ENCODE measurements around the gene POLR2C. TPM values are rescaled to one million over a fixed set of nuclear protein-coding genes. Genes with fewer than 3 reads are reported as not detected.
"Not testable (repeated sequence)": the region's sequence is repeated elsewhere in the genome, so short reads cannot be mapped to it uniquely, and the experiment has no call there.

The POLR2C gene
- total RNA-seq, 1 experiment from 2014 or later = 85.6 TPM

DNA sequence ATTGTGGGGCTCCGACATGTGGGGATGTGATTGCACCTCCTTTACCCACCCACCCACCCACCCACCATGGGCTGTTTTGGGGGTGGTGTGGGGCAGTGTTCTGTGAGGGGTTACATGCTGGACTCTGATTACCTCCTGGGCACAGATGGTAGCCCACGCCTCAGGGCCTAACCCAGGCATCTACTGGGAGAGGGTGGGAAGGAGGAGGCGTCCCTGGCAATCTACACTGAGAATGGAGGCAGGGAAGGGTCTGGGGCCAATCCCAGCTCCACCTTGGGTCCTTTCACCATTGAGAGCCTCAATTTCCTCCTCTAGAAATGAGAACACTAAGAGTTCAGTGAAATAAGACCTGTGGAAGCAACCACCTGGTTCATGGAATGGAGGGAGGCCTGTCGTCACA is 35.6 kb downstream of the POLR2C start:
- no peak overlapping the region for H3K4me3 Mint-ChIP-seq

DNA sequence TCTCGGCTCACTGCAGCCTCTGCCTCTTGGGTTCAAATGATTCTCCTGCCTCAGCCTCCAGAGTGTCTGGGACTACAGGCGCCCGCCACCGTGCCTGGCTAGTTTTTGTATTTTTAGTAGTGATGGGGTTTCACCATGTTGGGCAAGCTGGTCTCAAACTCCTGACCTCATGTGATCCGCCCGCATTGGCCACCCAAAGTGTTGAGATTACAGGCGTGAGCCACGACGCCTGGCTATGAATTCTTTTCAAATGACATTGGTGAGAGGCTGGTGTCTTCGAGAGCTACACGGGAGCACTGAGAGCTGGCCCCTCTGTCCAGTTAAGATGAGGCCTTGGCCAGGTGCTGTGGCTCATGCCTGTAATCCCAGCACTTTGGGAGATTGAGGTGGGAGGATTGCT is 37.5 kb downstream of the POLR2C start:
- H3K14ac ChIP-seq (ENCODE audit: insufficient read depth, low read length); H3K23ac ChIP-seq (ENCODE audit: insufficient read length, low read depth, low read length); H3K27ac ChIP-seq (ENCODE audit: insufficient read length, low read depth, low read length); H3K79me2 ChIP-seq (ENCODE audit: insufficient read depth, low read length); H3K9me3 Mint-ChIP-seq; H2AFZ ChIP-seq (ENCODE audit: low read length); H3K4ac ChIP-seq (ENCODE audit: low read depth, low read length); H3K27me3 Mint-ChIP-seq (ENCODE audit: low read depth); H2BK15ac ChIP-seq (ENCODE audit: low read depth, low read length); H2AK5ac ChIP-seq (ENCODE audit: insufficient read length, low read length); H3K79me1 ChIP-seq (ENCODE audit: insufficient read depth, low read depth, low read length, poor library complexity, severe bottlenecking); H3K23me2 ChIP-seq (ENCODE audit: insufficient read length, low read depth, low read length, poor library complexity, severe bottlenecking); H3K4me1 ChIP-seq (ENCODE audit: insufficient read depth, low read length); H4K91ac ChIP-seq (ENCODE audit: insufficient read length, low read depth, low read length); H3K27ac Mint-ChIP-seq; H2BK120ac ChIP-seq (ENCODE audit: low read depth, low read length, poor library complexity, severe bottlenecking); H3K36me3 Mint-ChIP-seq (ENCODE audit: insufficient read depth in 1 of 3, low read depth in 3 of 3); H2BK20ac ChIP-seq (ENCODE audit: low read depth, low read length, poor library complexity, severe bottlenecking); H4K8ac ChIP-seq (replicated peaks; ENCODE audit: insufficient read length, low read depth, low read length); H3K4me3 Mint-ChIP-seq; H3K9ac ChIP-seq (ENCODE audit: extremely low read depth, insufficient read length, low read length); H3K27me3 ChIP-seq (ENCODE audit: insufficient read depth, low read length); H2BK5ac ChIP-seq (ENCODE audit: insufficient read length, low read length); H3K4me1 Mint-ChIP-seq; H3K9me3 ChIP-seq (ENCODE audit: control insufficient read depth, low read depth, low read length); H2BK12ac ChIP-seq (ENCODE audit: insufficient read length, low read depth, low read length); H4K5ac ChIP-seq (ENCODE audit: insufficient read length, low read depth, low read length); H3K56ac ChIP-seq (ENCODE audit: insufficient read length, low read depth, low read length); DNase-seq; H4K20me1 ChIP-seq (ENCODE audit: control insufficient read depth, insufficient read depth, insufficient read length); H3K4me2 ChIP-seq (ENCODE audit: insufficient read depth, insufficient read length, low read length); H3T11ph ChIP-seq (ENCODE audit: low read length); H3K18ac ChIP-seq (ENCODE audit: insufficient read length, low read depth, low read length): not testable (repeated sequence)
- WGBS (ENCODE audit: extremely low coverage, insufficient read length, low lambda C conversion rate) = no CpG with 5 or more reads among the region's 11 CpGs

More for the DNA sequence above, 35.6 kb downstream of the POLR2C start:
- no peak overlapping the region for H3K27ac Mint-ChIP-seq
- Histone ChIP-seq H3T11ph (ENCODE audit: low read length) (no peak overlapping the region), H3K4me2 (ENCODE audit: insufficient read depth, insufficient read length, low read length) (no peak overlapping the region), H3K18ac (ENCODE audit: insufficient read length, low read depth, low read length) (no peak overlapping the region), H2AK5ac (ENCODE audit: insufficient read length, low read length) (no peak overlapping the region), H2BK12ac (ENCODE audit: insufficient read length, low read depth, low read length) (no peak overlapping the region), H3K14ac (ENCODE audit: insufficient read depth, low read length) (no peak overlapping the region), H3K23ac (ENCODE audit: insufficient read length, low read depth, low read length) (no peak overlapping the region), H3K79me2 (ENCODE audit: insufficient read depth, low read length) (no peaks in the 10 kb centered on the region), H4K5ac (ENCODE audit: insufficient read length, low read depth, low read length) (no peak overlapping the region), H2BK120ac (ENCODE audit: low read depth, low read length, poor library complexity, severe bottlenecking) (no peak overlapping the region), H3K56ac (ENCODE audit: insufficient read length, low read depth, low read length) (no peak overlapping the region), H2BK15ac (ENCODE audit: low read depth, low read length) (no peak overlapping the region), H3K27ac (ENCODE audit: insufficient read length, low read depth, low read length) (no peak overlapping the region), H3K4me1 (ENCODE audit: insufficient read depth, low read length) (no peaks in the 10 kb centered on the region; the same call in 1 of the 2 replicates), H4K8ac (replicated peaks; ENCODE audit: insufficient read length, low read depth, low read length) (no peak overlapping the region), H3K9me3 (ENCODE audit: control insufficient read depth, low read depth, low read length) (no peaks in the 10 kb centered on the region), H3K9ac (ENCODE audit: extremely low read depth, insufficient read length, low read length) (no peak overlapping the region), H2BK5ac (ENCODE audit: insufficient read length, low read length) (no peak overlapping the region), H4K20me1 (ENCODE audit: control insufficient read depth, insufficient read depth, insufficient read length) (no peaks in the 10 kb centered on the region), H3K4ac (ENCODE audit: low read depth, low read length) (no peak overlapping the region), H3K27me3 (ENCODE audit: insufficient read depth, low read length) (no peaks in the 10 kb centered on the region), H2AFZ (ENCODE audit: low read length) (no peak overlapping the region), H2BK20ac (ENCODE audit: low read depth, low read length, poor library complexity, severe bottlenecking) (no peak overlapping the region), H3K79me1 (ENCODE audit: insufficient read depth, low read depth, low read length, poor library complexity, severe bottlenecking) (no peaks in the 10 kb centered on the region), H3K23me2 (ENCODE audit: insufficient read length, low read depth, low read length, poor library complexity, severe bottlenecking) (no peaks in the 10 kb centered on the region), H4K91ac (ENCODE audit: insufficient read length, low read depth, low read length) (no peak overlapping the region)
- H3K9me3 Mint-ChIP-seq = no peaks in the 10 kb centered on the region
- peaks cover 0 to 3% of the 10 kb centered on the region in 2 experiments; a peak in 1 of 4 replicates for H3K4me1 Mint-ChIP-seq
- no CpG with 5 or more reads among the region's 4 CpGs for WGBS (ENCODE audit: extremely low coverage, insufficient read length, low lambda C conversion rate)
- DNase-seq = no peak
- TF ChIP-seq, protein P1, sequence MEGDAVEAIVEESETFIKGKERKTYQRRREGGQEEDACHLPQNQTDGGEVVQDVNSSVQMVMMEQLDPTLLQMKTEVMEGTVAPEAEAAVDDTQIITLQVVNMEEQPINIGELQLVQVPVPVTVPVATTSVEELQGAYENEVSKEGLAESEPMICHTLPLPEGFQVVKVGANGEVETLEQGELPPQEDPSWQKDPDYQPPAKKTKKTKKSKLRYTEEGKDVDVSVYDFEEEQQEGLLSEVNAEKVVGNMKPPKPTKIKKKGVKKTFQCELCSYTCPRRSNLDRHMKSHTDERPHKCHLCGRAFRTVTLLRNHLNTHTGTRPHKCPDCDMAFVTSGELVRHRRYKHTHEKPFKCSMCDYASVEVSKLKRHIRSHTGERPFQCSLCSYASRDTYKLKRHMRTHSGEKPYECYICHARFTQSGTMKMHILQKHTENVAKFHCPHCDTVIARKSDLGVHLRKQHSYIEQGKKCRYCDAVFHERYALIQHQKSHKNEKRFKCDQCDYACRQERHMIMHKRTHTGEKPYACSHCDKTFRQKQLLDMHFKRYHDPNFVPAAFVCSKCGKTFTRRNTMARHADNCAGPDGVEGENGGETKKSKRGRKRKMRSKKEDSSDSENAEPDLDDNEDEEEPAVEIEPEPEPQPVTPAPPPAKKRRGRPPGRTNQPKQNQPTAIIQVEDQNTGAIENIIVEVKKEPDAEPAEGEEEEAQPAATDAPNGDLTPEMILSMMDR (conservative IDR thresholded peaks at IDR 0.05) = no peak
- H3K36me3 Mint-ChIP-seq (ENCODE audit: insufficient read depth in 1 of 3, low read depth in 3 of 3) = no peaks in the 10 kb centered on the region
- H3K27me3 Mint-ChIP-seq (ENCODE audit: low read depth) = peaks cover 12% of the 10 kb centered on the region

Data from H9 (cell line).